ENCODE results near the gene PPP2R2B.

DNA sequence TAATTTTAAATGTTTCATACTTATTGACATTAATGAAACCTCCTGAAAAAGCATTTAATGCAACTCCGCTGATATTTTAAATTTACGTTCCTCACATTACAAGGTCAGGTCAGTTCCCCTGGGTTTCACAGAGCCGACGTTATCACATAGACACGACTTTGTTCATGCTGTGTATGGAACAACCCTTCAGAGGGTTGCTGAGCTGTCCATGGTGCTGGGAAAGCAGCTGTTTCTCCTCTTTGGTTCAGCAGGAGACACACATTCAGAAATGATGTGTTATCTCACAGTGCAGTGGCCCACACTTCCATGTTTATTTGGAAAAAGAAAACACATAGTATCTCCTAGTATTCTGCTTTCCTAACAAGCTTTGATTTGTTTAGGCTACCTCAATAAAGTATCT is 53.5 kb downstream of the PPP2R2B start:
- TF ChIP-seq CTCF (IDR thresholded peaks at IDR 0.05; ENCODE audit: low read depth, low read length), result no peak
- no peak for TF ChIP-seq MAX (IDR thresholded peaks at IDR 0.05; ENCODE audit: low read depth, low read length)
- TF ChIP-seq POLR2A (IDR thresholded peaks at IDR 0.05; ENCODE audit: extremely low read depth, insufficient read length), result no peak
